ENCODE measurements around the gene STRAP.

GRCh38 chr12:15882118-15882971, at the start of gene STRAP:
- TF ChIP-seq EZH2phosphoT487 (IDR thresholded peaks at IDR 0.05; ENCODE audit: low read length) (no peak), CTCF (IDR thresholded peaks at IDR 0.05; ENCODE audit: low read length) (no peak), EZH2 (optimal IDR thresholded peaks at IDR 0.05; ENCODE audit: low read depth, low read length) (no peak)
